Thyroid gland (tissue), 4 donors: ENCODE data around the gene CPVL.

Experiments
- POLR2A ChIP-seq, 2 donors: fragments of 450-650 bp; IDR thresholded peaks; one replicate each; pipeline ENCODE4 v1.6.1; 2017; ENCODE audit warnings: antibody characterized with exemption in 2 of 2, mild to moderate bottlenecking in 2 of 2, moderate library complexity in 1 of 2
- TF ChIP-seq, protein P1 (sequence below), 6 experiments: fragments of 200-600 bp in 3 of 6; fragments of 450-650 bp in 3 of 6; sonication (generic) in 3 of 6; IDR thresholded peaks; one replicate each; pipeline ENCODE4 v1.5.1; 2016 to 2019; ENCODE audit warnings: antibody characterized with exemption in 6 of 6, mild to moderate bottlenecking in 2 of 6, inconsistent platforms in 1 of 6, moderate library complexity in 1 of 6

DNA sequence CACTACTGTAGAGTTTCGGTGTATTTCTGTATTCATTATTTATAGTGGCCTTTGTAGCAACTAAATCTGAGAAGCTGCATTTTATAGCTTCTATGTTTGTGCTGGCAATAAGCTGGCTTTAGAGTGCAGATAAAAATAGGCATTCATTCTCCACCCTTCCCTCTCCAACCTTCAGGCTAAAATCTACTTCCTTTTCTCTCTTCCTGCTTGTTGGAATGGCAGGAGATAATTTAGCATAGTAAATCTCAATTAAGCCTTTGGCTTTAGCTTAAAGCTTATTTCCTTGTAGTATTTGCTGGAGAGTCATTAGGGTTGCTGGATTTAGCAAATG, 58.5 kb downstream of the CPVL start:
- TF ChIP-seq, protein P1, sequence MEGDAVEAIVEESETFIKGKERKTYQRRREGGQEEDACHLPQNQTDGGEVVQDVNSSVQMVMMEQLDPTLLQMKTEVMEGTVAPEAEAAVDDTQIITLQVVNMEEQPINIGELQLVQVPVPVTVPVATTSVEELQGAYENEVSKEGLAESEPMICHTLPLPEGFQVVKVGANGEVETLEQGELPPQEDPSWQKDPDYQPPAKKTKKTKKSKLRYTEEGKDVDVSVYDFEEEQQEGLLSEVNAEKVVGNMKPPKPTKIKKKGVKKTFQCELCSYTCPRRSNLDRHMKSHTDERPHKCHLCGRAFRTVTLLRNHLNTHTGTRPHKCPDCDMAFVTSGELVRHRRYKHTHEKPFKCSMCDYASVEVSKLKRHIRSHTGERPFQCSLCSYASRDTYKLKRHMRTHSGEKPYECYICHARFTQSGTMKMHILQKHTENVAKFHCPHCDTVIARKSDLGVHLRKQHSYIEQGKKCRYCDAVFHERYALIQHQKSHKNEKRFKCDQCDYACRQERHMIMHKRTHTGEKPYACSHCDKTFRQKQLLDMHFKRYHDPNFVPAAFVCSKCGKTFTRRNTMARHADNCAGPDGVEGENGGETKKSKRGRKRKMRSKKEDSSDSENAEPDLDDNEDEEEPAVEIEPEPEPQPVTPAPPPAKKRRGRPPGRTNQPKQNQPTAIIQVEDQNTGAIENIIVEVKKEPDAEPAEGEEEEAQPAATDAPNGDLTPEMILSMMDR (IDR thresholded peaks at IDR 0.05): no peak
- TF ChIP-seq POLR2A (IDR thresholded peaks at IDR 0.05): no peak
